ENCODE results near the gene TSPAN9.

TSPAN9 gene

DNA sequence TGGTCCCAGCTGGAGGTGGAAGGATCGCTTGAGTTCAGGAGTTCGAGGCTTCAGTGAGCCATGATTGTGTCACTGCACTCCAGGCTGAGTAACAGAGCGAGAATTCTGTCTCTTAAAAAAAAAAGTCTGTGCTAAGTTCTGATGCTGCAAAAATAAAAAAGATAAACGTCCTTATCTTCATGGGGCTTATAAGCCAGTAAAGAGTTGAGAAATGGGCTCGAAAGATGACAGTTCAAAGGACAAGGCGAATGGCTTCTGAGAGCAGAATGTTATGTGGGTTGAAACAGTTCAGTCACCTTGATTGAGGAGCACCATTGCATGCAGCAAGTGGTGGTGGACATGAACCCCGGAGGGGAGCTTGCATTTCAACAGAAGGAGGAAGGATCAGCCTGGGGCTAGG, 4.7 kb downstream of the TSPAN9 start:
- no peaks in the 10 kb centered on the region for H3K36me3 ChIP-seq (ENCODE audit: control insufficient read depth, low read length)
- no peak overlapping the region for H3K4me2 ChIP-seq (ENCODE audit: low read length)
- peaks cover 23% of the 10 kb centered on the region for H3K4me1 ChIP-seq (ENCODE audit: control insufficient read depth, low read length)
- peaks cover 13% of the 10 kb centered on the region for H3K27me3 ChIP-seq (ENCODE audit: control insufficient read depth, low read length)
- 0 out of 2 replicates have a peak, but pooled peaks cover 2% of the 10 kb centered on the region for H3K9me3 ChIP-seq (ENCODE audit: control insufficient read depth, insufficient read depth, low read length)
- H4K20me1 ChIP-seq (ENCODE audit: control insufficient read depth, insufficient read depth, low read depth, low read length) = no peaks in the 10 kb centered on the region
- TF ChIP-seq, protein P1, sequence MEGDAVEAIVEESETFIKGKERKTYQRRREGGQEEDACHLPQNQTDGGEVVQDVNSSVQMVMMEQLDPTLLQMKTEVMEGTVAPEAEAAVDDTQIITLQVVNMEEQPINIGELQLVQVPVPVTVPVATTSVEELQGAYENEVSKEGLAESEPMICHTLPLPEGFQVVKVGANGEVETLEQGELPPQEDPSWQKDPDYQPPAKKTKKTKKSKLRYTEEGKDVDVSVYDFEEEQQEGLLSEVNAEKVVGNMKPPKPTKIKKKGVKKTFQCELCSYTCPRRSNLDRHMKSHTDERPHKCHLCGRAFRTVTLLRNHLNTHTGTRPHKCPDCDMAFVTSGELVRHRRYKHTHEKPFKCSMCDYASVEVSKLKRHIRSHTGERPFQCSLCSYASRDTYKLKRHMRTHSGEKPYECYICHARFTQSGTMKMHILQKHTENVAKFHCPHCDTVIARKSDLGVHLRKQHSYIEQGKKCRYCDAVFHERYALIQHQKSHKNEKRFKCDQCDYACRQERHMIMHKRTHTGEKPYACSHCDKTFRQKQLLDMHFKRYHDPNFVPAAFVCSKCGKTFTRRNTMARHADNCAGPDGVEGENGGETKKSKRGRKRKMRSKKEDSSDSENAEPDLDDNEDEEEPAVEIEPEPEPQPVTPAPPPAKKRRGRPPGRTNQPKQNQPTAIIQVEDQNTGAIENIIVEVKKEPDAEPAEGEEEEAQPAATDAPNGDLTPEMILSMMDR (IDR thresholded peaks at IDR 0.05; ENCODE audit: low read depth, low read length, poor library complexity, severe bottlenecking) = no peak
- no peak for TF ChIP-seq EZH2phosphoT487 (IDR thresholded peaks at IDR 0.05; ENCODE audit: borderline replicate concordance, low read length)
- H3K27ac ChIP-seq (ENCODE audit: low read depth, low read length) = no peak overlapping the region
- H3K9me2 ChIP-seq (replicated peaks; ENCODE audit: control insufficient read depth, low read length) = no peaks in the 10 kb centered on the region
- H3K79me2 ChIP-seq (ENCODE audit: control insufficient read depth, low read length) = no peaks in the 10 kb centered on the region
- no peaks in the 10 kb centered on the region for H3F3A ChIP-seq (ENCODE audit: control insufficient read depth, insufficient read depth)
- H3K4me3 ChIP-seq (ENCODE audit: low read length) = no peak overlapping the region

DNA sequence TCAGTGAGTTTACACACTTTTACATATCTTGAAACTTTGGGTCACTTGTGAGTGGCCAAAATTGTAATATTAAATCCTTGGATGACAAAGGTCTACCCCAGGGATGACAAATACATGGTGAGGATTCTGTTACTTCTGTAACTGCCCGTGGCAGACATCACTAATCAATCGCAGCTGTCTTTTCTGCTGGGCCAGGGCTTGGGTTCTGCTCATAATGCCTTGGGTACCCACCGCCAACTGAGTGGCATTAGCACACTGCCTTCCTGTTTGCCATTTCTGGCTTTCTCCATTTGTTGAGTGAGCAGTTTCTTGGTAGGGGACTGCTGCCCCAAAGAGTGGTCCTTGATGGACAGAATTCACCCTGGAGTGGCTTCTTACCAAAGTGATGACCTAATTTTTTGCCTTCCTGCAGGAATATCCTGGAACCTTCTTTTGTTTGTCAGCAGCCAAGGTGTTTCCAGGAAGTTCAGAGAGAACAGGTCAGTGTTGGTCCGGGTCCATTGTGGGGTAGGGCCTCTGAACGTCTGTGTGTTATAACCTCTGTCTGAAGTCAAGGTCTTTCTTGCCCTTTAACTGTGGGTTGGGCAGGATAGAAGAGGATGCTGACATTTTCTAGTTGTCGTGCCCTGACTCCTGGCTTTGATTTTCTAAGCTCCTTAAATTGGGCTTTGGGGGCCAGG, 6.2 kb downstream of the TSPAN9 start:
- no peaks in the 10 kb centered on the region for H3K36me3 ChIP-seq (ENCODE audit: control insufficient read depth, low read length)
- no peaks in the 10 kb centered on the region for H4K20me1 ChIP-seq (ENCODE audit: control insufficient read depth, insufficient read depth, low read depth, low read length)
- no peaks in the 10 kb centered on the region for H3K9me2 ChIP-seq (replicated peaks; ENCODE audit: control insufficient read depth, low read length)
- TF ChIP-seq EZH2phosphoT487 (IDR thresholded peaks at IDR 0.05; ENCODE audit: borderline replicate concordance, low read length) = no peak
- TF ChIP-seq, protein P1 (IDR thresholded peaks at IDR 0.05; ENCODE audit: low read depth, low read length, poor library complexity, severe bottlenecking) = no peak
- 0 out of 2 replicates have a peak overlapping the region, but pooled peaks have one; percentile 11 for H3K4me2 ChIP-seq (ENCODE audit: low read length)
- no peaks in the 10 kb centered on the region for H3K79me2 ChIP-seq (ENCODE audit: control insufficient read depth, low read length)
- H3K9me3 ChIP-seq (ENCODE audit: control insufficient read depth, insufficient read depth, low read length) = 0 out of 2 replicates have a peak, but pooled peaks cover 2% of the 10 kb centered on the region
- peaks cover 18% of the 10 kb centered on the region for H3K4me1 ChIP-seq (ENCODE audit: control insufficient read depth, low read length)
- no peak overlapping the region for H3K4me3 ChIP-seq (ENCODE audit: low read length)
- H3K27me3 ChIP-seq (ENCODE audit: control insufficient read depth, low read length) = peaks cover 2% of the 10 kb centered on the region
- H3K27ac ChIP-seq (ENCODE audit: low read depth, low read length) = no peak overlapping the region
- H3F3A ChIP-seq (ENCODE audit: control insufficient read depth, insufficient read depth) = no peaks in the 10 kb centered on the region

DNA sequence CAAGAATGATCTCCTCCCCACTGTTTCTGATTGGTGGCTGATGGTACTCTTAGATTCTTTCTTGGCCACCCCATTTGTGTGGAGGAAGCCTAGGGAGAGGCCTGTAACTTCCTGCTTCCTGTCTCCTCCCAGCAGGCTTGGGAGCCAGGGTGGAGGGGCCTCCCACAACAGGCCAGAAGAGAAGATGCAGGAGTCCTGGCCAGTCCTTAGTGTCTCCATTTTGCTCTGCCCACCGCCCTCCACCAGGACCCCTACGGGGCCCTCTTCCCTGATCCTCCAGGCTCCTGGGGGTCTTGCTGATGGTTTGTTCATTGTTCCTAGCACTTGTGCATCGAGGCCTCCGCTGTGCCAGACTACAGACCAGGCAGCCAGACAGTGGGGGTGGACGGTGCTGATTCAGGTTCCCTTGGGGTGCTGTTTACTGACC, 6.8 kb downstream of the TSPAN9 start:
- no peaks in the 10 kb centered on the region for H3K27me3 ChIP-seq (ENCODE audit: control insufficient read depth, low read length)
- peaks cover 18% of the 10 kb centered on the region for H3K4me1 ChIP-seq (ENCODE audit: control insufficient read depth, low read length)
- TF ChIP-seq, protein P1 (IDR thresholded peaks at IDR 0.05; ENCODE audit: low read depth, low read length, poor library complexity, severe bottlenecking) = no peak
- no peak for TF ChIP-seq EZH2phosphoT487 (IDR thresholded peaks at IDR 0.05; ENCODE audit: borderline replicate concordance, low read length)
- 0 out of 2 replicates have a peak overlapping the region, but pooled peaks have one; percentile 11 for H3K4me2 ChIP-seq (ENCODE audit: low read length)
- no peaks in the 10 kb centered on the region for H3K36me3 ChIP-seq (ENCODE audit: control insufficient read depth, low read length)
- no peaks in the 10 kb centered on the region for H4K20me1 ChIP-seq (ENCODE audit: control insufficient read depth, insufficient read depth, low read depth, low read length)
- no peaks in the 10 kb centered on the region for H3K79me2 ChIP-seq (ENCODE audit: control insufficient read depth, low read length)
- no peak overlapping the region for H3K4me3 ChIP-seq (ENCODE audit: low read length)
- H3K9me2 ChIP-seq (replicated peaks; ENCODE audit: control insufficient read depth, low read length) = no peaks in the 10 kb centered on the region
- no peaks in the 10 kb centered on the region for H3F3A ChIP-seq (ENCODE audit: control insufficient read depth, insufficient read depth)
- 0 out of 2 replicates have a peak, but pooled peaks cover 2% of the 10 kb centered on the region for H3K9me3 ChIP-seq (ENCODE audit: control insufficient read depth, insufficient read depth, low read length)
- H3K27ac ChIP-seq (ENCODE audit: low read depth, low read length) = no peak overlapping the region

All from DOHH2 (cell line).